MCF 10A (cell line): ENCODE measurements around the gene RNF112. TPM values are rescaled to one million over a fixed set of nuclear protein-coding genes. Genes with fewer than 3 reads are reported as not detected.
A peak's percentile ranks its signal among the peaks of the same experiment; 100 is the strongest.

Experiments used
- BruUV-seq: library from RNA; stranded (reverse); fragments of 400-500 nt; replicated peaks from 2 replicates; lab custom pipeline; 2021; lab: Mats Ljungman, UMichigan
- CTCF ChIA-PET: fragments of 300-600 bp; sonication (Branson Sonifier 250); formaldehyde crosslinking; extraction: SDS; loops from one replicate; lab custom pipeline; 2021; ENCODE audit warnings: antibody characterized with exemption, inconsistent platforms; lab: Yijun Ruan, JAX
- POLR2A ChIA-PET: fragments of 300-600, 350-650 bp; sonication (Branson Sonifier 250); formaldehyde crosslinking; extraction: SDS; loops from one replicate; lab custom pipeline; 2020; ENCODE audit warnings: antibody characterized with exemption, inconsistent platforms; lab: Yijun Ruan, JAX
- DNase-seq: peaks from one replicate; pipeline ENCODE4 v3.0.0-alpha.2; 2018; ENCODE audit not compliant: unreplicated experiment
- H3K27ac Mint-ChIP-seq: one replicate; pipeline ENCODE4 v1.8.0; 2022; ENCODE audit warnings: mild to moderate bottlenecking, low read depth, mixed read lengths; ENCODE audit not compliant: unreplicated experiment
- H3K27me3 Mint-ChIP-seq: one replicate; pipeline ENCODE4 v1.8.0; 2022; ENCODE audit warnings: mixed read lengths; ENCODE audit not compliant: insufficient read depth, unreplicated experiment
- H3K36me3 Mint-ChIP-seq: one replicate; pipeline ENCODE4 v1.8.0; 2022; ENCODE audit warnings: mild to moderate bottlenecking, moderate library complexity, mixed read lengths; ENCODE audit not compliant: insufficient read depth, unreplicated experiment
- H3K4me1 Mint-ChIP-seq: one replicate; pipeline ENCODE4 v1.8.0; 2022; ENCODE audit warnings: mixed read lengths; ENCODE audit not compliant: insufficient read depth, unreplicated experiment
- H3K4me3 Mint-ChIP-seq: one replicate; pipeline ENCODE4 v1.8.0; 2022; ENCODE audit warnings: mild to moderate bottlenecking, moderate library complexity, mixed read lengths; ENCODE audit not compliant: unreplicated experiment
- H3K9me3 Mint-ChIP-seq: one replicate; pipeline ENCODE4 v1.8.0; 2022; ENCODE audit warnings: mixed read lengths; ENCODE audit not compliant: unreplicated experiment
- CTCF ChIP-seq: fragments of 200-600 bp; IDR thresholded peaks from one replicate; pipeline ENCODE4 v1.8.0; 2022; ENCODE audit warnings: antibody characterized with exemption, mild to moderate bottlenecking; ENCODE audit not compliant: unreplicated experiment
- intact Hi-C: fragments of 100-400 bp; cut with micrococcal nuclease; formaldehyde crosslinking; loops from 2 replicates; pipeline ENCODE4 v1.14.1; 2022
- total RNA-seq: library from RNA; stranded (reverse); gene quantifications from 2 replicates; pipeline ENCODE4 v1.2.3, GENCODE V29; 2022

The RNF112 gene
- total RNA-seq, 1 experiment from 2014 or later, result not detected

DNA sequence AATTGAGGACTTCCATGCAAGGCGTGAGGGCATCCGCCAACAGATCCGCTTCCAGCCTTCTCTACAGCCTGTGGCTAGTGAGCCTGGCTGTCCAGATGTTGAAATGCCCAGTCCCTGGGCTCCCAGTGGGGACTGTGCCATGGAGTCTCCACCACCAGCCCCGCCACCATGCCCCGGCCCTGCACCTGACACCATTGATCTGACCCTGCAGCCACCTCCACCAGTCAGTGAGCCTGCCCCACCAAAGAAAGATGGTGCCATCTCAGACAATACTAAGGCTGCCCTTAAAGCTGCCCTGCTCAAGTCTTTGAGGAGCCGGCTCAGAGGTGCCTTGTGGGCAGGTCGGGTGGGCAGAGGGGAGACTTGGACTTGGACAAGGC lies 29.7 kb upstream of the RNF112 start:
- H3K4me3 Mint-ChIP-seq, result no peak overlapping the region
- DNase-seq, result no peak
- POLR2A ChIA-PET, result interaction anchor here (0.7 kb wide), 1 partner anchor 279 kb away, joined by 3 read pairs; no protein-coding TSS in a partner anchor
- no TSS peak for BruUV-seq
- H3K9me3 Mint-ChIP-seq, result no peaks in the 10 kb centered on the region
- no peak overlapping the region for H3K27ac Mint-ChIP-seq
- H3K27me3 Mint-ChIP-seq, result no peaks in the 10 kb centered on the region
- peaks cover 28% of the 10 kb centered on the region for H3K36me3 Mint-ChIP-seq
- TF ChIP-seq CTCF, result no peak
- peaks cover 29% of the 10 kb centered on the region for H3K4me1 Mint-ChIP-seq
- intact Hi-C loops, result no loop called here
- CTCF ChIA-PET, result no interaction called here

DNA sequence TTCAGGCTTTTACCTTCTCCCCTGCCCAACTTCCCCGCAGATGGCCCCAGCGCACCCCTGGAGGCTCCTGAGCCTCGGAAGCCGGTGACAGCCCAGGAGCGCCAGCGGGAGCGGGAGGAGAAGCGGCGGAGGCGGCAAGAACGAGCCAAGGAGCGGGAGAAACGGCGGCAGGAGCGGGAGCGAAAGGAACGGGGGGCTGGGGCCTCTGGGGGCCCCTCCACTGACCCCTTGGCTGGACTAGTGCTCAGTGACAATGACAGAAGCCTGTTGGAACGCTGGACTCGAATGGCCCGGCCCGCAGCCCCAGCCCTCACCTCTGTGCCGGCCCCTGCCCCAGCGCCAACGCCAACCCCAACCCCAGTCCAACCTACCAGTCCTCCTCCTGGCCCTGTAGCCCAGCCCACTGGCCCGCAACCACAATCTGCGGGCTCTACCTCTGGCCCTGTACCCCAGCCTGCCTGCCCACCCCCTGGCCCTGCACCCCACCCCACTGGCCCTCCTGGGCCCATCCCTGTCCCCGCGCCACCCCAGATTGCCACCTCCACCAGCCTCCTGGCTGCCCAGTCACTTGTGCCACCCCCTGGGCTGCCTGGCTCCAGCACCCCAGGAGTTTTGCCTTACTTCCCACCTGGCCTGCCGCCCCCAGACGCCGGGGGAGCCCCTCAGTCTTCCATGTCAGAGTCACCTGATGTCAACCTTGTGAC lies 29.1 kb upstream of the RNF112 start:
- ChIA-PET CTCF (no interaction called here), POLR2A (no interaction called here)
- TF ChIP-seq CTCF, result no peak
- Mint-ChIP-seq H3K4me1 (peaks cover 29% of the 10 kb centered on the region), H3K9me3 (no peaks in the 10 kb centered on the region), H3K36me3 (peaks cover 28% of the 10 kb centered on the region), H3K4me3 (no peak overlapping the region), H3K27ac (no peak overlapping the region), H3K27me3 (no peaks in the 10 kb centered on the region)
- DNase-seq, result no peak
- BruUV-seq, result no TSS peak
- intact Hi-C loops, result no loop called here

GRCh38 chr17:19382531-19383444 lies 28.2 kb upstream of the RNF112 start:
- DNase-seq, result no peak
- H3K4me1 Mint-ChIP-seq, result peaks cover 32% of the 10 kb centered on the region
- intact Hi-C loops, result no loop called here
- H3K27me3 Mint-ChIP-seq, result no peaks in the 10 kb centered on the region
- H3K36me3 Mint-ChIP-seq, result peaks cover 28% of the 10 kb centered on the region
- no peaks in the 10 kb centered on the region for H3K9me3 Mint-ChIP-seq
- no peak for TF ChIP-seq CTCF
- CTCF ChIA-PET, result no interaction called here
- POLR2A ChIA-PET, result no interaction called here
- H3K4me3 Mint-ChIP-seq, result no peak overlapping the region
- H3K27ac Mint-ChIP-seq, result no peak overlapping the region
- BruUV-seq, result no TSS peak

- Mint-ChIP-seq H3K4me1 (peaks cover 36% of the 10 kb centered on the region), H3K27me3 (no peaks in the 10 kb centered on the region), H3K36me3 (peaks cover 28% of the 10 kb centered on the region), H3K9me3 (no peaks in the 10 kb centered on the region), H3K4me3 (no peak overlapping the region), H3K27ac (peak overlapping the region; percentile 78)
- ChIA-PET POLR2A (no interaction called here), CTCF (interaction anchor here (1.1 kb wide), 1 partner anchor 63 kb away, joined by 6 read pairs; no protein-coding TSS in a partner anchor)
- no peak for DNase-seq
- BruUV-seq, result no TSS peak
- intact Hi-C loops, result no loop called here
- TF ChIP-seq CTCF, result no peak
These were observed 27.2 kb upstream of the RNF112 start for GRCh38 chr17:19383681-19384470.
